Measurements from ENCODE around the gene BCR.

BCR gene

DNA sequence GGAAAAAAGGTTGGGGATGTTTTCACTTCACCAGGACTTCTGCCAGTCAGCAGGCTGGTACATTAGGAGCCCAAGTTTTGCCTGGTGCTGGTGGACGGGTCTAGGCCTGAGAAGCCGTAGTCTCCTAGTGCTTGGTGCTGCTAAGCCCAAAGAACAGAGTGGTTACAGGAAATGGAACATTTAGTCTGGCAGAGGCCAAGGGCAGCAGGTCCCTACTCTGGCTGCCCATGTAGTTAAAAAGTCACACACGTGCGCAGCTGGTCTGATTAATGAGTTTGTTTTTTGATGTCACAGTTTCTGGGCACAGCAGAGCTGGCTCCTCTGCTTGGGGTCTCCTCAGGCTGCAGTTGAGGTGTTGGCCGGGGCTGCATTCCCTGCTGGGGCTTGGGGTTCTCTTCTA lies 20.6 kb downstream of the BCR start:
- DNase-seq, result no peak

DNA sequence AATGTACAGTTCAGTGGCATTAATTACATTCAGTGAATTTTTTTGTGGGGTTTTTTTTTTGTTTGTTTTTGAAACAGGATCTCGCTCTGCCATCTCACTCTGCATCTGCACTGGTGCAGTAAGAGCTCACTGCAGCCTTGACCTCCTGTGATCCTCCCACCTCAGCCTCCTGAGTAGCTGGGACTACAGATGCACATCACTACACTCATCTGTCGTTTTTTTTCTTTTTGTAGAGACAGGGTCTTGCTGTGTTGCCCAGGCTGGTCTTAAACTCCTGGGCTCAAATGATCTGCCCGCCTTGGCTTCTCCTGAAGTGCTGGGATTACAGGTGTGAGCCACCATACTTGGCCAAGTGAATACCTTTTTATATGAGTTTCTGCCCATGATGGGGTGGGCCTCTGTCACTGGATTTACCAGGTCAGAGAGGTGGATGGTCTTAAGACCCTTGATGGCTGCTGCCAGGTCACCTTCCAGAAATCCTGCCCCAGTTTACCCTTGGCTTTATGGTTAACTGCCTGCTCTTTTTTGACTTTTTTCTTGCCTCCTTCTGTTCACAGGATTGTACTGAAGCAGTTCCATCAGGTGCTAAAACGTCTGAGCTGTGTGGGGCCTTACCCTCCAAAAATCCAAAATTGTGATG lies 22.6 kb downstream of the BCR start:
- no peak for DNase-seq

DNA sequence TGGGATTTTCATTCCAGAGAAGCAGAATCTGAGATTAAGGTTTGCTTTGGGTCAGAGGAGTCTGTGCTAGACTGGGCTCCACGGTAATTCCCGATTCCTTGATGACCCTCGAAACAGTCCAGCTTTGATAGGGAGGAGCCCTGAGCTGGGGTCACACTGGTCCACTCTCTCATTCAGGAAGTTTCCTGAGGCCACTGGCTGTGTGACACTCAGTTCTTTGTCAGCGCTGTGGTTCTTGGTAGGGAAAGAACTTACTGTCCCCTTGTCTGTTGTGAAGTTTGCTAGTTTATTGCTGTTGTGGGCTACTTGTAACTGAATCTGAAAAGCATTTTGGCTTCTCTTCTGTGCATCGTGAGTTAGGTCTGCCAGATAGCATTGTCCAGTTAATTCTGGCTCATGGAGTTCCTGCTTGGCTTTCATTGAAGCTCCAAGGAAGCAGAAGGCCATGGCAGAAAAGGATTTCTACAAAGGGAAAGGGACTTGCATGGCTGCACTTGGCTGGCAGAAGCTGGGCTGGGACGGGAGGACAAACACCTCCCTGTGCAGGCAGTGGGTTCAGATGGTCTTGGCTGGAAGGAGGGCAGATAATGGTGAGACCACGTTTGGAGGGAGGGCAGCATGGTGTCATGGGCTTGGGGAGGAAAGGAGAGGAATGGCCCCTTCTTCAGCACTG lies 23.3 kb downstream of the BCR start:
- no peak for DNase-seq

DNA sequence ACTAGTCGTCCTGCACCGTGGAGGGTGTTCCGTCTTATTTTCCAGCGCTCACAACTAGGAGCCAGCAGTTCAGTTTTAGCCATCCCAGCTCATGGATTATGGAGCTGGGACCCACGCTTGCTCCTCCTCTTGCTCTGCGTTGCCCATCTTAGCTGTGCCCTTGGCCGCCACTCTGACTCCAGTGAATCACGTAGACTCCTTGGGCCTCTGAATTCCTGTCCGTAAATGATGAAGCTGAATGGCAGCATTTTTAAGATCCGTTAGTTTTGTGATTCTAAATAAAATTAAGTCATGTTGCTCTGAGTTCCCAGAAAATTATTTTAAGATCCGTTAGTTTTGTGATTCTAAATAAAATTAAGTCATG lies 23.8 kb downstream of the BCR start:
- no peak for DNase-seq

DNA sequence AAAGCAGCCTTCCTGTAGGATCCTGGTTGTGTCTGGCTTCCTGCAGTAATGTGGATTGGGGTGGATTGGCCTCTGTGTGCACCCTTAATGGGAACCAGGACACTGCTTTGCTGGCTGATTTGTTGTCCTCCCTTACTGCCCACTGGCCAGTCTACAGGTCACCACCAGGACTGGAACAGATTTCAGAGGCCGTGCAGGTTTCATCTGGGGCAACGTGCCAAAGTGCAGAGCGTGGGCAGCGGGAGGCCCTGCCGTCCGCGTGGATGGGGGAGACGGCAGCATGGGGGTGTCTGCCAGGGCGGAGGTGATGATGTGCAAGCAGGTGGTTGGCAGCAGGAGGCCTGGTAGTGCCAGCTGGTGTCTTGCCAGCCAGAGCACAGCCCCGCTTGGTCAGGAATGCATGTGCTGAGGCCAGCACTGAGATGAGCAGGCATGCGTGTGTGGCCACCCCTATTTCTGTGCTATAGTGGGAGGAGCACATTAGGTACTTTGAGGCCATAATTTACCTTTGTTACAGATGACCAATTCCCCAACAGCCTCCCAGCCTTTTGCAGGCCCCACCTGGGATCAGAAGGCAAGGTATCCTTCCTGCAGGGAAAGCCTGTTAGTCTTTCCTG lies 24.3 kb downstream of the BCR start:
- no peak for DNase-seq

DNA sequence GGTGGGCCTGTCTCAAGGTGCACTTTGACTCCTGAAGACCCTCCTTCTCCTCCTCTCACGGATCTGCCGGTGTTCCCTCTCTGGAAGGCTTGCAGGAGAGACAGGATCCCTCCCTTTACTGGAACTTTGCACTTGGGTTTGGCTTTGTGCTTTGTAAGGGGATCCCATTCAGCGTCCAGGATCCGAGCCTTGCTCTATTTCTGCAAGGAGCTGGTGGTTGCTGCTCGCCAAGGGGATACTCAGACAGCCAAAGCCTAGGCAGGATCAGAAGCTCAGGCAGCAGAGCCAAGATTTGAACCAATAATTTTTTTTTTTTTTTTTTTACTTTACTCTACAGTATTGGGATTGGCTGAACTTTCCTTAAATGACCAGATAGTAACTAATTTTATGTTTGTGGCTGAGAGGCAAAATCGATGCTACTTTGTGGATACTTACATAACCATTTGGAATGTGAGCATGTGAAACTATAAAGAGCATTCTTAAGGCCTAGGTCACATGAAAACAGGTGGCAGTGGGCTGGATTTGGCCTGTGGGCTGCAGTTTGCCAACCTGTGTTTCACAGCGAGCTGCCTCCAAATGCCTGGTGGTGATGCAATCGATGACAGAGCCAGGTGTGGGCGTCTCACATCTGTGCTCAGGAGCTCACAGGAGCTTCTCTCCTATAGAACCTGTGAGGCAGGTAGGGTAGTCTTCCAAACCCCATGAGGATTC lies 25.2 kb downstream of the BCR start:
- DNase-seq, result no peak

DNA sequence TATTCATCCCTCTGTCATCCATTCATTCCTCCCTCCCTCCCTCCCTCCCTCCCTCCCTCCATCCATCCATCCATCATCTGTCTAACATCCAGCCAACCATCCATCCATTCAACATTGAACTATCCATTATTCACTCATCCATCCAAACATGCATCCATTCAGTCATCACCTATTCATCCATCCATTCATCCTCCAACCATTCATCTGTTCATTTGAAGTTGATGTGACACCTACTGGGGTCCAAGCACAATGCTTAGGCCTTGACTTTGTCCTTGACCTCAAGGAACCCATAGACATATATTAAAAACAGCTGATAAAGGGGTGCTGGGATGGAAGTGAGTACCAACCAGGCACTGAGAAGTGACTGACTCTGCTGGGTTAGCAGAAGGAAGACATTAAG lies 26.6 kb downstream of the BCR start:
- no peak for DNase-seq

DNA sequence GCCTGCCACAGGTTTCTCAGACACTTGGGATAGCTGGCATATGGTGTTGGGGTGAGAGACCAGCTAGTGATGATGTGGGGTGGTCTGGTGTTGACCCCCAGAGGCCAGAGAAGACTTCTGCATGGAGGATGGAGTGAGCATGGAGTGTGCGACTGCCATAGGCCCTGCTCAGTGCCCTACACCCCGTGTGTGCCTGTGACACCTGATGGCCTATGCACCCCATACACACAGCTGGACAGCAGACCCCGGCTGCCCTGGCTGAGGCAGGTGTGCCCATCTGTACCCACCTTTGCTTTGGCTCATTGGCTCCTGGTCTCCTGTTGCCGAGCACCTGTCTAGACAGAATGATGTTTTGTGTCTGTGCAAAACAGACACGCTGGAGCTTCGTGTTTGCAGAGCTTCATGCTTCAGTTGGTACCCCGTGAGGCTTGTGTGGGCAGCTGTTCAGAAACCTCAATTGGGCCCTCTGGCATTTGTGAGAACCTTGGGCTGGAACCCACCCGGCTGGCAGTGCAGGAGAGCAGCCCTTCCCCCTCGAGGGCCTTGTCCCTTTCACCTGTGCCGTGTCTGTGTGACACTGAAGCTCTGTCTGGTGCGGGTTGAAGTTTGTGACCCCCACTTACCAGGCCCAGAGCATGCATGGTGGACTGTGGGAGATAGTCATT lies 27.6 kb downstream of the BCR start:
- DNase-seq, result no peak

DNA sequence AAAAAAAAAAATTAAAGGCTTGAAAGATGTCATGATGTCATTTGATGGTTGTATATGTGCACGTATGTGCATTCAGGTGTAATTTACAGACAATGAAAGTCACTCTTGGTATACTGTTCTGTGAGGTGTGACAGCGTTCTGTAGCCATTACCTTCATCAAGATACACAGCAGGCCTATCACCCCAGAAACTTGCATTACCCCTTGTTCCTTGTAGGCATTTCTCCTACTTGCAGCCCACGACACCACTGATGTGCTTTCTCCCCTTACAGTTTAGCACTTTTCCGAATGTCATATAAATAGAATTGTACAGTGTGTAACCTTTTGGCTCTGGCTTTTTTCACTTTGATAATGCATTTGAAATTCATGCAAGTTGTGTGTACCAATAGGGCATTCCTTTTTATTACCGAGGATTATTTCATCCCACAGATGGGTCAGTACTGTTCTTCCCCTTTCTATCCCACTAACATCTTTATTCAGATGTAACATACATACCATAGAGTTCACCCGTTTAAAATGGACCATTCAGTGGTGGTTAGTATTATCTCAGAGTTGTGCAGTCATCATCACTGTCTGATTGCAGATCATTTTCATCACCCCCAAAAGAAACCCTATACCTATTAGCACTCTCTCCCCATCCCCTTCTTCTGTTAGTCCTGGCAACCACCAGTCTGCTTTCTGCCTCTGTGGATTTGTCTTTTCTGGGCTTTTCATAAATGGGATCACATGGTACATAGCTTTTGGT lies 30.3 kb downstream of the BCR start:
- DNase-seq, result no peak

DNA sequence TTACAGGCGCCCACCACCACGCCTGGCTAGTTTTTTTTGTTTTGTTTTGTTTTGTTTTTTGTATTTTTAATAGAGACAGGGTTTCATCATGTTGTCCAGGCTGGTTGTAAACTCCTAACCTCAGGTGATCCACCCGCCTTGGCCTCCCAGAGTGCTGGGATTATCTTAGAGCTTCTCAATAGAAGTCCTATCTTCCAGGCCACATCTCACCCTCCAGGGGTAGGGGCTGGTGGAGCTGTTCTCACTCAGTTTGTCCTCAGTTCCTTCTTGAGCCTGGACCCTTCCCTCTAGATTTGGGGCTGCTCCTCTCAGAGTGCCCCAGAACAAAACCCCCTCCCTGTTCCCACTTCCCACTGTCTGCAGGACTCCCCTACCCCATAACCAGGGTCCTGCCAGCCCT lies 31.3 kb downstream of the BCR start:
- DNase-seq, result no peak

DNA sequence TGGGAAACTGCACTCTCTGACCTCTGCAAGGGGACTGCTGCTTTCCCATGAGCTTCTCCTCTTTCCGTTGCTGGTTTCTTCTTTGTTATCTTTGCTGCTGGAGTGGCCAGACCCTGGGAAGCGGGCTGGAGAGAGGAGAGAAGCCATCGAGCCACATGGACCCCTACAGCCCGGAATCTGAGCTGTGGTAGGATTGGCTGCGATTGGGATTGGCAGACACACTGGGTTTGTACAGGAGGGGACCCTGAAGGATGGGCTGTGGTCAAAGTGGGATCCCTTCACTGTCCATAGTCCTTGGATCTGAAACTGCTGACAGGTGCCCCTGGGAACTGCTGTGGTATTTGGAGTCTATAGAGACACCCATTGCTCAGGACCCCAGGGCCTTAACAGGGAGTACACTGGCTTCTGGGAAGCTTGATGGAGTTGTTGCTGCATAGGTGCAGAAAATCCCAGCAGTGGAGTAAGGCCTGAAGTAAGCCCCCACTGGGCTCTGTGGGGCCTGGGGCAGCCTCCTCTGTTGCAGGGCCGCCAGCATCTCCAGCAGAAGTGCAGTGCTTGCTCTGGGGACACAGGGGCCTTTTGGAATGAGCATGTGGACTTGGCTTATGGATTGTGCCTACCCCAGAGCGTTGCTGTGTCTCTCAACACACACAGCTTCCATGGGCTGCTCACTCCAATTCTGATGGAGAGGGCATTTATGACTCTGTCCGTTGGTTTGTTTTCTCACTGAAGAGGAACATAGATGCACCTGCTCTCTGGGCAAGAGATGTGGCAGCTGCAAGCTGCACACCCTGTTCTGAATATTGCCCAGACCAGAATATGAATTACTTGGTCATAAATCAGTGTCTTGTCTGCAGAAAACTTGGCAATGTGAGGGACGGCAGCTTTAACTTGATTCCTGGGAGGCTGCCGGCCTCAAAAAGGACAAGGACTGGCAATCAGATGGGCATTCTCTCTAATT lies 32.0 kb downstream of the BCR start:
- DNase-seq, result no peak

DNA sequence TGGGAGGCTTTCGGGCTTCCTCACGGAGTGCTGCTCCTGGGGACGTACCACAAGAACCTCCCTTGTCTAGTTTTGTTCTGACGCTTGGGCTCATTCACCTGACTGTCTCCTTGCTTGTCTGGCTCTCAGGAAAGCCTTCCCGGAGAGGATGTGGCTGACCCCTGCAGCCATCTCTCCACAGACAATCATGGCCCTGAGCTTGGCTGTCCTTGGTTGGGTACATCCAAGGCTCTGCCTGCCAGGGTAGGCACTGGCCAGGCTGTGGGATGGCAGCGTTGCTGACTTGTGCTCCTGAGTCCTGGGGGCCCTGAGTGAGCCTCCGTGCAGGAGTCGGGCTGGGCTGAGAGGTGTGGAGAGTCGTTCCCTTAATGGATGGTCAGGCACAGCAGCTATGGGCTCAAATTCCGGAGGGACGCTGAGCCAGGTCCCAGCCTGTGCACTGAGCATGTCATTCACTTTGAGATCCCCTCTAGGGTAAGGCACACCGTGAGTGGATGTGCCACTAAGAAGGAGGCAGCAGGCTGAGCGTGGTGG lies 32.8 kb downstream of the BCR start:
- DNase-seq, result no peak

DNA sequence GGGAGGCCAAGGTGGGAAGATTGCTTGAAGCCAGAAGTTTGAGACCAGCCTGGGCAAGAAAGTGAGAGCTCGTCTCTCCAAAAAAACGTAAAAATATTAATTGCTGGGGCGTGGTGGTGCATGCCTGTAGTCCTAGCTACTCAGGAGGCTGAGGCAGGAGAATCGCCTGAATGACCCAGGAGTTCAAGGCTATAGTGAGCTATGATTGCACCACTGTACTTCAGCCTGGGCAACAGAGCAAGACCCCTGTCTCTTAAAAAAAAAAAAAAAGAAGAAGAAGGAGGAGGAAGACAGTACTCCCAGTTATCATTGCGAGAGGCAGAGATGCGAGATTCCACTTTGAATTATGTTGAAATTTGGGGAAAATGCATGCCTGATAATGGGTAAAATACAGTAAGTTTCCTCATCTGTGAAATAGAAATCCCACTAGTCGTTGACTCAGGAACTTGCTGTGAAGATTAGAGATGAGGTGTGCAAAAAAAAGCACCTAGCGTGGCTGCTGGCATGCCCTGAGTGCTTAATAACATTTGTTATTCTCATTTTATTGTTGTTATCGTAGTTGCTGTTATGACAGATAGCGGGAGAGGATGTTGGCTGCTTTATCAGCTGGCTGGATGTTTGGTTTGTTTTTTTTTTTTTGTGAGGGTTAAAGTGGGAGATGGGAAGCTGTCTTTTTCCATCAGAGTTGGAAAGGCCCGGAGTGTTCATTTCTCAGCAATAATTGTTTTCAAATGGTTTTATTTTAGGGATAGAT lies 33.4 kb downstream of the BCR start:
- no peak for DNase-seq

DNA sequence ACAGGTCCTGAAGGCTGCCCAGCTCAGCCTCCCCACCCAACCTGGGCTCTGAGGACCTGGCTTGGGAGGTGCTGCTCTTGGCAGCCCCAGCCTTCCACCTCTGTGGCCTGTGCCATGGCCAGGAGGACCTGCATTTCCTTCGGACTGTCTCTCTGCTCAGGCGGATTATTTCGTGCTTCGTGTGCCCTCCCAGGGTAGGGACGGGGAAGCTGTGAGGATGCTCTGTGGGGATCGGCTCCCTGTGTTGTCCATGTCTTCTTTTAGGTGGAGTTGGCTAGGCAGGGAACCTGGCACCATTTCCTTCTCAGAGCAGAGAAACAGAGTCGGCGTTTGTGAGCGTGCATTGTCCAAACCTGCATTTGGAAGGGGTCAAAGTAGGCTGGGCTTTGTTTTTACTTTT lies 34.1 kb downstream of the BCR start:
- no peak for DNase-seq

DNA sequence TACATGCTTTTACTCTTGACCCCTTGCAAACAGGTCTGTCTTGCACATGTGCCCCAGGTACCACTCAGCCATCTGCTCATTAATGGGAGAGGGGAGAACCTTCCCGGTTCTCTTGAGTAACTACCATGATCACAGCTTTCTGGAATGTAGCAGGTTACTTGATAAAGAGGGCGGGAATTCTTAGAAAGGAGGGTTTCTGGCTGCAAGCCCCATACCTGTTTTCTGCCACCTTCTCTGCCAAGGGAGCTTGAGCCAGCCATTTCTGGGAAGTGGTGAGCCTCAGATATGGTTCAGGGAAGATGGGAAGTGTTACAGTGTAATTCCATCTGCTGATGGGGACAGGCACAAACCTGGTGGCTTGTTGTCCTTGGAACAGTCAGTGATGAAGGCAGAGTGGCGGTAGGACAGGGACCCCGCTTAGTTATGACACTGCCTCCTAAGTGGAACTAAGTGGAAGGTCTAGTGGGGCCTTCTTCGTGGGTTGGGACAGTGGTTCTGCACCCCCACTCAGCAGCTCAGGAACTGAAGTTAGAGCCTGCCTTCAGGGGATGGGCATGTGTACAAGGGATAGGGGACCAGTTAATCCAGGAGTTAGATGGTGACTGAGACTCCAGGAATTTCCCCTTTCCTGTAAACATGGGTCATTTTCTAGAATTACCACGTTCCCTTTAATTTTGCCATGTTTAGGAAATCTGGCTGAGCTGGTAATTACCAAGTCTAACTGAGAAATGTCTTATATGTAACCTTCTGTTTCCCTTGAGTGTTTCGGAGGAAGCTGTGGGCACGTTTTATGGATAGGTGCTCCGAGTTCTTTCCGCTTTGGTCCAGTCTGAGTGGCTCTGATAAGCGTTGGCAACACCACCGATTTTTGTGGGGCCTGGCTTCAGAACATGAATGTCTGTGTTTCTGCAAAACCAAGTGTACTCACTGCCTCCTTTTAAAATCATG lies 35.3 kb downstream of the BCR start:
- no peak for DNase-seq

DNA sequence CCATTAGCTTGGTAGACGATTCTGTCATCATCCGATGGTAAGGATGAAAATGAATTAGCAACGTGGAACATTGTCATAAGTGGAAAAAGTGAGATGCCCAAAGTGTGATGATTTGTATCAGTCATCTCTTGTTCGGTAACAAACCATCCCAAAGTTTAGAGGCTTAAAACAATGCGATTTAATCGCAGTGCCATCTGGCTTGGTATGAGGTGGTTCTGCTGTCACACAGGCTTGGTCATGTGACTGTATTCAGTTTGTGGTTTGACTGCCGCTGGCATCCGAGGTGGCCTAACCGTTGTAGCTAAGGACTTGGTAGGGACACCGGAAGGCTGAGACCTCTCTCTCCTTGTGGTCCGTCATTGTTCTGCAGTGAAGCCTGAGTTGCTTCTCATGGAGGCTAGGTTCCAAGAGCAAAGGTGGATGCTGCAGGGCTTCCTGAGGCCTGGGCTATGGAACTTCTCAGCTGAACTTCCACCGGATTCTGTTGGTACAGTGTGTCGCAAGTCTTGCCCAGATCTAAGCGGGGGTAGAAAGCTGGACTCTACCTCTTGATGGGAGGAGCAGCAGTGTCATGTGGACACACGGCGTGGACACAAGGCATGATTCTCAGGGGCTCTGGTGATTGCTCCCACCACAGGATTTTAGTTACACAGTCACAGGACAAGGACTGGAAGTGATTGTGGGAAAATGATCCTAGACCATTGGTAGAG lies 36.3 kb downstream of the BCR start:
- peak; percentile 31 to 35 for DNase-seq

DNA sequence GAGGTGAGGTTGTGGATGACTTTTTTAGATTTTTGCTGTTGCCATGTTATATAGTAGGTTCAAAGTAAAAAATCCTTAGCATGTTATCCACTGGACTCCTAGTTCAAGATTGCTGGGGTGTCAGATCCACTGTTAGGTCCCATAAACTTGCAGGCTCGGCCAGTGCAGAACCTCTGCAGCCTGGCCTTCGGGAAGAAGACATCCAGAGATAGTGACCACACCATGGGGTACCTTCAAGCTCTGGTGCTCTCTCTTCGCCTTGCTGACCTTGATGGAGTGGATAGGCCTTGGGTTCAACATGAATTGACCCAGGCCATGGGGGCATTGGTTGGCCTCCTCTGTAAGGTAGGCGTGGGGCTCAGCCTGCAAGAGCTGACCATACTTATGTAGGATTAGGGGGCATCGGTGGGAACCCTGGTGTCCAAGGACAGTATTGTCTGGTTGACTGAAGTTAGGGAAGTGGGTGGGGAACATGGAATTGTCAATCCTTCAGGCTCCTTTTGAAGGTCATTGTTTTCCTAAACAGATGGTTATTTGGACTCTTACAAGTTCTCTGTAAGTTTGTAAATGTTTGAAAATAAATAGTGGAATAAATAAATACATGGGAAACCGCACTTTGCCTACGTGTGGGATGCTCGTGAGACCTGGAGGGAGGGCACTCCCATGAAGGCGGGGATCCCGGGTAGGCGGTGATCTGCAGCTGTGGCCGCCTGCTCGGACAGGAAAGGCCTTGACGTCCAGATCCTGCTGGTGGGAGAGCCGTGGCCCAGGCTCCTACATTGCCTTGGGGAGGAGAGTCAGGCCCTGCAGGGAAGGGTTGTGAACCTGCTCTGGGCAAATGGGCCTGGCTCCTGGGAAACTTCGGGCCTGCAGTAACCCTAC lies 37.1 kb downstream of the BCR start:
- DNase-seq, result no peak

All from inflammatory macrophage (primary cell).